HG03575 (cell line): ENCODE results near the gene BEND2.

Experiments
- ATAC-seq: cut with Tn5 transposase; IDR thresholded peaks from one replicate; pipeline ENCODE4 v1.9.1; 2021; ENCODE audit not compliant: unreplicated experiment, insufficient number of reproducible peaks, low FRiP score; ENCODE audit errors: extremely low read depth

Gene BEND2

GRCh38 chrX:18149454-18149853 lies 71.2 kb downstream of the BEND2 start:
- ATAC-seq, result no peak

GRCh38 chrX:18146954-18147353 lies 73.7 kb downstream of the BEND2 start:
- no peak for ATAC-seq

- no peak for ATAC-seq
These were observed 74.7 kb downstream of the BEND2 start for GRCh38 chrX:18146009-18146408.

GRCh38 chrX:18136816-18137215 lies 83.9 kb downstream of the BEND2 start:
- ATAC-seq, result no peak

- no peak for ATAC-seq
These were observed 87.1 kb downstream of the BEND2 start for GRCh38 chrX:18133605-18134004.

- no peak for ATAC-seq
These were observed 91.0 kb downstream of the BEND2 start for GRCh38 chrX:18129690-18130089.

- no peak for ATAC-seq
These were observed 93.7 kb downstream of the BEND2 start for GRCh38 chrX:18126971-18127370.

- ATAC-seq, result no peak
These were observed 100.8 kb downstream of the BEND2 start for GRCh38 chrX:18119856-18120255.
